Body of pancreas (tissue), 4 donors: ENCODE results near the gene MXD4. TPM values are rescaled to one million over a fixed set of nuclear protein-coding genes. Genes with fewer than 3 reads are reported as not detected.

ENCODE experiments used
- ATAC-seq: fragments of 150-250 bp; one replicate; pipeline ENCODE4 v1.9.1; 2016
- DNase-seq, 4 donors: peaks; one replicate each; pipeline ENCODE4 v3.0.0-alpha.2; 2019
- H3K27ac ChIP-seq, 4 donors: fragments of 200-600 bp; sonication (generic); 1 replicate in 3 of 4; 2 replicates in 1 of 4; pipeline versions ENCODE4 v1.5.1 to v1.6.1; 2016 to 2019; ENCODE audit warnings: mild to moderate bottlenecking in 1 of 4, mixed read lengths in 1 of 4, moderate library complexity in 1 of 4
- H3K27me3 ChIP-seq, 2 donors: fragments of 200-600 bp; sonication (generic); one replicate each; pipeline ENCODE4 v1.6.0; 2016; ENCODE audit warnings: mild to moderate bottlenecking in 1 of 2
- H3K36me3 ChIP-seq, 2 donors: fragments of 200-600 bp; sonication (generic); replicated peaks in 1 of 2; 2 replicates each; pipeline ENCODE4 v1.5.1; 2016; ENCODE audit warnings: low read depth in 2 of 2; ENCODE audit not compliant: insufficient read depth in 1 of 2
- H3K4me1 ChIP-seq: fragments of 200-600 bp; sonication (generic); one replicate; pipeline ENCODE4 v1.6.0; 2016
- H3K4me3 ChIP-seq, 2 donors: fragments of 200-600 bp; sonication (generic); 1 replicate in 1 of 2; 2 replicates in 1 of 2; pipeline ENCODE4 v1.5.1; 2016 to 2019
- H3K9me3 ChIP-seq, 3 donors: fragments of 200-600 bp; sonication (generic); 1 replicate in 2 of 3; 2 replicates in 1 of 3; pipeline ENCODE4 v1.5.1; 2016
- CTCF ChIP-seq, 7 experiments: fragments of 450-650 bp in 4 of 7; fragments of 200-600 bp in 3 of 7; sonication (generic) in 3 of 7; IDR thresholded peaks; one replicate each; pipeline ENCODE4 v1.5.1; 2016 to 2019; ENCODE audit warnings: antibody characterized with exemption in 7 of 7
- POLR2A ChIP-seq, 3 donors: fragments of 450-650 bp; IDR thresholded peaks; one replicate each; pipeline ENCODE4 v1.6.1; 2016; ENCODE audit warnings: antibody characterized with exemption in 3 of 3, mild to moderate bottlenecking in 2 of 3
- WGBS, 2 donors: methylation state at CpG; one replicate each; pipeline ENCODE4 v1.1.5; 2017; 5-methylcytosine and 5-hydroxymethylcytosine counted together
- intact Hi-C: fragments of 100-400 bp; cut with DNase I; formaldehyde crosslinking; loops from one replicate; pipeline ENCODE4 v1.15.1; 2023
- total RNA-seq, 2 donors: library from RNA; depleted of rRNA; stranded (reverse); fragments of >200 nt; gene quantifications; one replicate each; pipeline ENCODE4 v1.1.0, GENCODE V29; 2016

The MXD4 gene
- total RNA-seq, 2 donors from 2014 or later, result 40.7 to 45.5 TPM

- Histone ChIP-seq H3K9me3 (peaks cover 0 to 5% (median 0%) of the 10 kb centered on the region in 3 donors), H3K36me3 (no peaks in the 10 kb centered on the region), H3K27me3 (no peaks in the 10 kb centered on the region), H3K4me3 (no peak overlapping the region), H3K4me1 (peaks cover 6% of the 10 kb centered on the region), H3K27ac (no peak overlapping the region)
- 81 to 90% methylated on average over 18 to 23 of the region's 23 CpGs for whole genome bisulfite sequencing, 2 donors
- intact Hi-C loops, result no loop called here
- ATAC-seq (no peak), DNase-seq (no peak)
- no peak for TF ChIP-seq CTCF (IDR thresholded peaks at IDR 0.05)
- TF ChIP-seq POLR2A (IDR thresholded peaks at IDR 0.05), result no peak
Measured at GRCh38 chr4:2298532-2298991, 36.7 kb upstream of the MXD4 start.

DNA sequence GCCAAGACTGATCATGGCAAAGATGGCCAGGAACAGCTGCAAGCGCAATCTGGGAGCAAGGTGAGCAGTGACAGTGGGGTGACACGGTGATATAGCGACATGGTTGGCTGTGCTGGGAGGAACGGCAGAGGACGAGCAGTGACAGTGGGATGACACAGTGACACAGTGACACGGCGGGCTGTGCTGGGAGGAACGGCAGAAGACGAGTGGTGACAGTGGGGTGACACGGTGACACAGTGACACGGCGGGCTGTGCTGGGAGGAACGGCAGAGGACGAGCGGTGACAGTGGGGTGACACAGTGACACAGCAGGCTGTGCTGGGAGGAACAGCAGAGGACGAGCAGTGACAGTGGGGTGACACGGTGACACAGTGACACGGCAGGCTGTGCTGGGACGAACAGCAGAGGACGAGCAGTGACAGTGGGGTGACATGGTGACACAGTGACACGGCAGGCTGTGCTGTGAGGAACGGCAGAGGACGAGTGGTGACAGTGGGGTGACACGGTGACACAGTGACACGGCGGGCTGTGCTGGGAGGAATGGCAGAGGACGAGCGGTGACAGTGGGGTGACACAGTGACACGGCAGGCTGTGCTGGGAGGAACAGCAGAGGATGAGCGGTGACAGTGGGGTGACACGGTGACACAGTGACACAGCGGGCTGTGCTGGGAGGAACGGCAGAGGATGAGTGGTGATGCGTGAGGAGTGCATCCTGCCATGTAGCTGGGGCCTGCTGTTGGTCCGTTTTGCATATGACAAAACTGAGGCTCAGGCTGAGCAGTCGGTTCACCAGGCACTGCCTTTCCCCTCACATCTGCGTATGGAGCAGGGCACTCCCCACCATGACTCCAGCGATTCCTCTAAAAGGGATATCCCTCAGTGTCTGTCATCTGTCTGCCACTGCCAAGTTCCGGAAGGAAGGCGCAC is 36.0 kb upstream of the MXD4 start:
- intact Hi-C loops, result no loop called here
- Histone ChIP-seq H3K9me3 (peaks cover 0 to 5% (median 0%) of the 10 kb centered on the region in 3 donors), H3K4me1 (peaks cover 6% of the 10 kb centered on the region), H3K4me3 (no peak overlapping the region), H3K36me3 (no peaks in the 10 kb centered on the region), H3K27ac (no peak overlapping the region), H3K27me3 (no peaks in the 10 kb centered on the region)
- WGBS, 2 donors, result 89 to 91% methylated on average over 40 of the region's 40 CpGs
- ATAC-seq (no peak), DNase-seq (no peak)
- TF ChIP-seq POLR2A (IDR thresholded peaks at IDR 0.05), result no peak
- TF ChIP-seq CTCF (IDR thresholded peaks at IDR 0.05), result no peak

DNA sequence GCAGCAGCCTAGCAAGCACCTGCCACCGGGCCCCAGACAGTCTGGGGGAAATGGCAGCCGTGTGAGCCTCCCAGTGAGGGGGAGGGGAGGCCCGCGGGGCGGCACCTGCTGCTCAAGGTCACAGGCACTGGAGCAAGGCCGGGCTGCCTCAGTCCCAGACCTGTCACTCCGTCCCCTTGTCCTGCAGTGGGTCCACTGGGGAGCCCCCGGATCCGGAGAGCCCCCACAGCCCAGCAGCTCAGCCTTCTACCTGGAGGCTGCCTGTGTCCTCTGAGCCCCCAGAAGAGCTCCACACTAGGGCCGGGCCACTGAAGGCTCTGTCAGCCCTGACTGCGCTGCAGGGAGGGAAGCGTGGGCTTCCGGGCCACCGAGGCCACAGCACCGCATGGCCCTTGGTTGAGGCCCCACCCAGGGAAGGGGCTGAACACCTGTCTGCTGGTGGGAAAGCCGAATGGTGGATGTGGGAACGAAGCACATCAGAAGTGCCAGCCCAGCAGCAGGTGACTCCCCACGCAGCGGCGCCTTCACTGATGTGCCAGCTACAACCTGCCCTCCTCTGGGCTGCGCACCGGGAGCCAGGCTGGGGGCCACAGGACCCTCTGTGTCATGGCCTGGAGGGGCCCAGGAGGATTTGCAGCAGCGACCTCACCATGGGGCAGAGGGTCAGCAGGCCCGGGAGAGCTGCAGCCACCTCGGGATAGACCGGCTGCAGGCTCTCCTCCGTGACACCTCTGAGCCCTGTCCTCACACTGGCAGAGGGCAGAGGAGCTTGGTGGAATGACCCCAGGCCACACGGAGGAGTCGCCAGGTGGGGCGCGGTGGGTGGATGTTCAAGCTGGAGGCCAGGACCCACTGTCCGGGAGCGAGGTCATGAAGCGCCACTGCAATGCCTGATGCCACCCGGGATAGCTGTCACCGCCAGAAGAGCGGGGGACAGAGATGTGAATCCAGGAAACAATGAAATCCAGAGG is 35.0 kb upstream of the MXD4 start:
- ATAC-seq (no peak), DNase-seq (peak in 1 of 4 donors; percentile 30)
- H3K9me3 ChIP-seq, result no peaks in the 10 kb centered on the region
- no peak overlapping the region for H3K27ac ChIP-seq
- H3K4me3 ChIP-seq, result no peak overlapping the region
- no peaks in the 10 kb centered on the region for H3K36me3 ChIP-seq
- intact Hi-C loops, result no loop called here
- no peaks in the 10 kb centered on the region for H3K27me3 ChIP-seq
- H3K4me1 ChIP-seq, result peaks cover 6% of the 10 kb centered on the region
- 75 to 92% methylated on average over 21 to 37 of the region's 37 CpGs for WGBS, 2 donors
- TF ChIP-seq POLR2A (IDR thresholded peaks at IDR 0.05) (no peak), CTCF (IDR thresholded peaks at IDR 0.05) (no peak)

DNA sequence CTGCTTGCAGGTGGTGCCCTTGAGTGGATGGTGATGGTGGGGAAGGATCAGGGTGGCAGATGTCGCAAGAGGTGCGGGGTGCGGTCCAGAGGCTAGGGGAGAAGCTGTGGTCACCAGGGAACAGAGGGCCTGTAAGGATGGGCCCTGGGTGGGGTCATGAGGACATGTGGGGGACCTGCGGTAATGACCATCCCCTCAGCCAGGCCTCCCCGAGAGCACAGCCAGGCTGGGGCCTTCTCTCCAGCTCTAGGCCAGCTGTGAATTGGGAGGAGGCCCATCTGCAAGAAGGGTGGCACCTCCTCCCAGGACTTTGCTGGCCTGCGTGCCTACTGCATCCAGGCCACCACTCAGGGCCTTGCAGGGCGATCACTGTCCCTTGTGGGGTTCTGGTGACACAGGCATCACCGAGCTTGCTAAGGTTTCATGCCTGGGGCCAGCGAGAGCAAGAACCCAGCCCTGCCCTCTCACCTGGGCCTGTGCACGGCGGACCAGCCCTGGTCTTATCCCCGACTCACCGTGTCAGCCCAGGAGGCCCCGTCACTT is 34.1 kb upstream of the MXD4 start:
- intact Hi-C loops, result no loop called here
- WGBS, 2 donors, result 92 to 93% methylated on average over 14 of the region's 14 CpGs
- TF ChIP-seq POLR2A (IDR thresholded peaks at IDR 0.05), result no peak
- TF ChIP-seq CTCF (IDR thresholded peaks at IDR 0.05), result no peak
- ATAC-seq (no peak), DNase-seq (no peak)
- no peaks in the 10 kb centered on the region for H3K36me3 ChIP-seq
- no peaks in the 10 kb centered on the region for H3K9me3 ChIP-seq
- H3K27ac ChIP-seq, result no peak overlapping the region
- peaks cover 6% of the 10 kb centered on the region for H3K4me1 ChIP-seq
- H3K4me3 ChIP-seq, result no peak overlapping the region
- no peaks in the 10 kb centered on the region for H3K27me3 ChIP-seq
